Gastrocnemius medialis (tissue), 4 donors: ENCODE results near the gene TRIM14. TPM values are rescaled to one million over a fixed set of nuclear protein-coding genes. Genes with fewer than 3 reads are reported as not detected.
A peak's percentile ranks its signal among the peaks of the same experiment; 100 is the strongest.

Source experiments
- ATAC-seq, 2 donors: fragments of 150-250 bp; one replicate each; pipeline ENCODE4 v1.9.1; 2016
- DNase-seq, 2 donors: peaks; one replicate each; pipeline ENCODE4 v3.0.0-alpha.2; 2019
- H3K27ac ChIP-seq, 4 donors: fragments of 200-600 bp; sonication (generic); 1 replicate in 1 of 4; 2 replicates in 3 of 4; pipeline ENCODE4 v1.5.1; 2016 to 2018; ENCODE audit warnings: mild to moderate bottlenecking in 2 of 4, moderate library complexity in 1 of 4
- H3K27me3 ChIP-seq, 3 donors: fragments of 200-600 bp; sonication (generic) in 2 of 3; 1 replicate in 1 of 3; 2 replicates in 2 of 3; pipeline versions ENCODE4 v1.5.1 to v1.6.0; 2016 to 2019; ENCODE audit warnings: mild to moderate bottlenecking in 1 of 3, moderate library complexity in 1 of 3
- H3K36me3 ChIP-seq, 2 donors: fragments of 200-600 bp; sonication (generic) in 1 of 2; one replicate each; pipeline ENCODE4 v1.5.1; 2017 to 2018
- H3K4me1 ChIP-seq, 2 donors: fragments of 200-600 bp; sonication (generic) in 1 of 2; one replicate each; pipeline ENCODE4 v1.5.1; 2016 to 2017; ENCODE audit warnings: mild to moderate bottlenecking in 2 of 2
- H3K4me3 ChIP-seq, 4 donors: fragments of 200-600 bp; sonication (generic) in 3 of 4; 1 replicate in 1 of 4; 2 replicates in 3 of 4; pipeline ENCODE4 v1.5.1; 2016 to 2019; ENCODE audit warnings: mild to moderate bottlenecking in 2 of 4
- H3K9me3 ChIP-seq, 3 donors: fragments of 200-600 bp; sonication (generic) in 2 of 3; 1 replicate in 1 of 3; 2 replicates in 2 of 3; pipeline ENCODE4 v1.5.1; 2016 to 2019
- CTCF ChIP-seq, 5 experiments: fragments of 450-650 bp in 3 of 5; fragments of 200-600 bp in 2 of 5; sonication (generic) in 2 of 5; IDR thresholded peaks in 4 of 5; conservative IDR thresholded peaks in 1 of 5; 1 replicate in 4 of 5; 2 replicates in 1 of 5; pipeline ENCODE4 v1.5.1; 2016 to 2019; ENCODE audit warnings: antibody characterized with exemption in 5 of 5, mild to moderate bottlenecking in 3 of 5, moderate library complexity in 3 of 5
- POLR2A ChIP-seq, 2 donors: fragments of 450-650 bp; IDR thresholded peaks; one replicate each; pipeline ENCODE4 v1.6.1; 2017; ENCODE audit warnings: antibody characterized with exemption in 2 of 2, mild to moderate bottlenecking in 2 of 2, moderate library complexity in 2 of 2
- in situ Hi-C, 4 donors: fragments of 200-750 bp; cut with MboI; loops; one replicate each; pipeline versions ENCODE4 v1.15.0 to v1.8.0; 2017; ENCODE audit warnings: low sequenced_read_pairs in 4 of 4
- intact Hi-C: fragments of 100-400 bp; cut with DNase I; formaldehyde crosslinking; loops from one replicate; pipeline ENCODE4 v1.15.1; 2023; ENCODE audit warnings: low total_unique reads
- total RNA-seq, 4 donors: library from RNA; depleted of rRNA; stranded (reverse); fragments of >200 nt; gene quantifications; one replicate each; pipeline versions ENCODE4 v1.1.0 to v1.2.3, GENCODE V29; 2016

TRIM14 gene
- total RNA-seq, 4 donors from 2014 or later = 1.1 to 3.2 (median 1.3) TPM

- no peak overlapping the region for H3K4me3 ChIP-seq
- no peak for TF ChIP-seq POLR2A (IDR thresholded peaks at IDR 0.05)
- TF ChIP-seq CTCF (IDR thresholded peaks at IDR 0.05 in 4 of 5, conservative IDR thresholded peaks at IDR 0.05 in 1 of 5) = no peak
- no peaks in the 10 kb centered on the region for H3K9me3 ChIP-seq
- H3K27me3 ChIP-seq = no peaks in the 10 kb centered on the region
- H3K27ac ChIP-seq = no peak overlapping the region
- H3K36me3 ChIP-seq = peaks cover 0 to 36% of the 10 kb centered on the region in 2 donors
- in situ Hi-C loops = loop anchor here in 2 of 4 donors (10.0 to 25.0 kb wide), 3 partner anchors 200 to 725 kb away; partner anchors contain the start of genes ANKS6 (in 1 of the 2) and TBC1D2 (in 1 of the 2)
- intact Hi-C loops = no loop called here
- H3K4me1 ChIP-seq = peaks cover 7 to 11% of the 10 kb centered on the region in 2 donors
- DNase-seq (no peak), ATAC-seq (no peak)
Observed at GRCh38 chr9:98062161-98062560, 56.9 kb downstream of the TRIM14 start.

GRCh38 chr9:98057138-98057799, 61.8 kb downstream of the TRIM14 start:
- ATAC-seq (peak; percentile 14 to 22), DNase-seq (no peak)
- H3K4me3 ChIP-seq = peak overlapping the region; percentile 72 to 83 (median 74)
- H3K27me3 ChIP-seq = no peaks in the 10 kb centered on the region
- H3K27ac ChIP-seq = peak overlapping the region; percentile 91 to 93 (median 92)
- TF ChIP-seq POLR2A (IDR thresholded peaks at IDR 0.05) (no peak), CTCF (IDR thresholded peaks at IDR 0.05 in 4 of 5, conservative IDR thresholded peaks at IDR 0.05 in 1 of 5) (no peak)
- no peaks in the 10 kb centered on the region for H3K9me3 ChIP-seq
- peaks cover 8 to 15% of the 10 kb centered on the region in 2 donors for H3K4me1 ChIP-seq
- H3K36me3 ChIP-seq = peaks cover 0 to 16% of the 10 kb centered on the region in 2 donors
- in situ Hi-C loops = loop anchor here in 3 of 4 donors (10.0 to 25.0 kb wide), 3 partner anchors 142 to 730 kb away; partner anchors contain the start of genes ANKS6 (in 1 of the 3) and TBC1D2 (in 1 of the 3)
- intact Hi-C loops = loop anchor here (5.0 kb wide), 1 partner anchor 200 kb away; the partner anchor contains the start of gene TBC1D2

- peak; percentile 92 to 98 for TF ChIP-seq POLR2A (IDR thresholded peaks at IDR 0.05)
- peak in 1 of 5 experiments; percentile 13 for TF ChIP-seq CTCF (IDR thresholded peaks at IDR 0.05 in 4 of 5, conservative IDR thresholded peaks at IDR 0.05 in 1 of 5)
- peak; percentile 91 for DNase-seq
- H3K9me3 ChIP-seq = no peaks in the 10 kb centered on the region
- peak within 1 kb of the TSS; percentile 72 to 83 (median 74) for H3K4me3 ChIP-seq
- in situ Hi-C loops = loop anchor here in 3 of 4 donors (10.0 to 25.0 kb wide), 3 partner anchors 142 to 731 kb away; partner anchors contain the start of genes ANKS6 (in 1 of the 3) and TBC1D2 (in 1 of the 3)
- peaks cover 0 to 9% of the 10 kb centered on the region in 2 donors for H3K36me3 ChIP-seq
- H3K27ac ChIP-seq = peak within 1 kb of the TSS; percentile 91 to 93 (median 92)
- peaks cover 8 to 15% of the 10 kb centered on the region in 2 donors for H3K4me1 ChIP-seq
- H3K27me3 ChIP-seq = no peaks in the 10 kb centered on the region
- peak; percentile 95 to 98 for ATAC-seq
- intact Hi-C loops = loop anchor here (1.0 to 5.0 kb wide), 4 partner anchors 19 to 201 kb away; partner anchors contain the start of genes ANP32B, TBC1D2 and TRMO
Observed at GRCh38 chr9:98056269-98057137, 62.5 kb downstream of the TRIM14 start, which contains the start of gene NANS. Gene NANS (plus strand): TSS chr9:98056732. CDS start chr9:98056809, 77 bp downstream.

GRCh38 chr9:98054376-98054951, 64.6 kb downstream of the TRIM14 start:
- intact Hi-C loops = no loop called here

More at GRCh38 chr9:98054376-98054951, 64.6 kb downstream of the TRIM14 start:
- no peak overlapping the region for H3K27ac ChIP-seq
- in situ Hi-C loops = loop anchor here in 3 of 4 donors (10.0 to 25.0 kb wide), 3 partner anchors 140 to 733 kb away; partner anchors contain the start of genes ANKS6 (in 1 of the 3) and TBC1D2 (in 1 of the 3)
- no peaks in the 10 kb centered on the region for H3K27me3 ChIP-seq
- no peaks in the 10 kb centered on the region for H3K36me3 ChIP-seq
- no peak for DNase-seq
- H3K4me1 ChIP-seq = peaks cover 8 to 15% of the 10 kb centered on the region in 2 donors
- H3K9me3 ChIP-seq = no peaks in the 10 kb centered on the region
- no peak overlapping the region for H3K4me3 ChIP-seq
- no peak for ATAC-seq
- TF ChIP-seq POLR2A (IDR thresholded peaks at IDR 0.05) = no peak
- TF ChIP-seq CTCF (IDR thresholded peaks at IDR 0.05 in 4 of 5, conservative IDR thresholded peaks at IDR 0.05 in 1 of 5) = no peak
